Adrenal gland (tissue), 5 donors: ENCODE results near the gene PDK1.

Experiments
- CTCF ChIP-seq, 6 experiments: fragments of 450-650 bp in 4 of 6; fragments of 200-600 bp in 2 of 6; sonication (generic) in 1 of 6; IDR thresholded peaks; 1 replicate in 5 of 6; 2 replicates in 1 of 6; pipeline versions ENCODE4 v1.5.1 to v1.8.0; 2016 to 2021; ENCODE audit warnings: antibody characterized with exemption in 6 of 6, mild to moderate bottlenecking in 2 of 6, moderate library complexity in 1 of 6
- POLR2A ChIP-seq, 2 donors: fragments of 450-650 bp; IDR thresholded peaks; one replicate each; pipeline ENCODE4 v1.6.1; 2017; ENCODE audit warnings: antibody characterized with exemption in 2 of 2, mild to moderate bottlenecking in 2 of 2, moderate library complexity in 1 of 2
- donor health status: DM: no; HTN: no; CAD: no.

GRCh38 chr2:172639256-172639655 is 83.4 kb downstream of the PDK1 start:
- no peak for TF ChIP-seq CTCF (IDR thresholded peaks at IDR 0.05)
- no peak for TF ChIP-seq POLR2A (IDR thresholded peaks at IDR 0.05)
